Measurements from ENCODE around the gene NKPD1.

DNA sequence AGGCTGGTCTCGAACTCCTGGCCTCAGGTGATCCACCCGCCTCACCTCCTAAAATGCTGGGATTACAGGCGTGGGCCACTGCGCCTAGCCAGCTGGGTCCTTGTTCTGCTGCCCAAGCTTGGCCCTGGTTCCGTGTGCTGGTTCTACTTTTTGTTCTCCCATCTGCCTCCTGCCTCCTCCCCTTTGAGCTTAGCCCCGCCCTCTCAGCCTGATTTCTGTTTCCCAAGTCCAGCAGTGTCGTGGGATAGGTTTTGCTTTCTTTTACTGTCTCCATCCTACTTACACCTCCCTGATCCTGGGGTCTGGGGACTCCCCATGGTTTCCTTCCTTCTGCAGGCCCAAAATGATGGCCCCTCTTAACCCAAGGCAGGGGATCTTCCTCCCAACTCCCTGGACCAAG lies 20.2 kb upstream of the NKPD1 start:
- TF ChIP-seq OTX1 (CRISPR knock-in tag; IDR thresholded peaks at IDR 0.05), result no peak
- no peak for TF ChIP-seq MTA1 (IDR thresholded peaks at IDR 0.05; ENCODE audit: borderline replicate concordance)
- no peak for TF ChIP-seq HCFC1 (IDR thresholded peaks at IDR 0.05; ENCODE audit: low read depth, low read length)
- no peak for TF ChIP-seq RBM17 (IDR thresholded peaks at IDR 0.05; ENCODE audit: borderline replicate concordance, low read depth, low read length)
- no peak for TF ChIP-seq ZEB2 (IDR thresholded peaks at IDR 0.05)
- TF ChIP-seq ZBTB7A (IDR thresholded peaks at IDR 0.05; ENCODE audit: borderline replicate concordance, control insufficient read depth, low read depth, low read length), result no peak

Measured in K562 (cell line).